H1 (cell line): ENCODE measurements around the gene CLCNKB. TPM values are rescaled to one million over a fixed set of nuclear protein-coding genes. Genes with fewer than 3 reads are reported as not detected.

Source experiments
- CTCF ChIA-PET: fragments of 300-600 bp; sonication (Branson Sonifier 250); formaldehyde crosslinking; loops from one replicate; lab custom pipeline; 2021; ENCODE audit not compliant: partially characterized antibody; lab: Charles Lee
- POLR2A ChIA-PET: fragments of 300-600 bp; sonication (Branson Sonifier 250); formaldehyde crosslinking; loops from one replicate; lab custom pipeline; 2021; ENCODE audit warnings: inconsistent platforms; ENCODE audit not compliant: partially characterized antibody; lab: Charles Lee
- DNase-seq, 2 experiments: peaks; one replicate each; pipeline versions ENCODE4 v3.0.0 to v3.0.0-alpha.2; 2010 to 2022; ENCODE audit warnings: low spot score in 2 of 2, low read depth in 1 of 2, mixed read lengths in 1 of 2
- FAIRE-seq: peaks from 2 replicates; lab custom pipeline; 2011; peaks lifted over from hg19 to GRCh38; lab: Jason Lieb, UNC
- H2AFZ ChIP-seq: 2 replicates; pipeline ENCODE4 v1.8.1; 2012; ENCODE audit warnings: low read length, inconsistent platforms
- H2AK5ac ChIP-seq: 2 replicates; pipeline ENCODE4 v1.6.1; 2013; ENCODE audit warnings: low read depth, low read length
- H2BK120ac ChIP-seq: replicated peaks from 2 replicates; pipeline ENCODE3; 2013; ENCODE audit warnings: low read depth, low read length, inconsistent platforms
- H2BK12ac ChIP-seq: 2 replicates; pipeline ENCODE4 v1.6.1; 2013; ENCODE audit warnings: low read depth, low read length
- H2BK15ac ChIP-seq: 2 replicates; pipeline ENCODE4 v1.6.1; 2013; ENCODE audit warnings: low read length
- H2BK20ac ChIP-seq: 2 replicates; pipeline ENCODE4 v1.6.1; 2013; ENCODE audit warnings: low read length
- H2BK5ac ChIP-seq: 2 replicates; pipeline ENCODE4 v1.6.1; 2013; ENCODE audit warnings: low read depth, low read length
- H3K14ac ChIP-seq: 2 replicates; pipeline ENCODE4 v1.6.1; 2013; ENCODE audit warnings: inconsistent platforms; ENCODE audit not compliant: insufficient read length
- H3K18ac ChIP-seq: 2 replicates; pipeline ENCODE4 v1.6.1; 2013; ENCODE audit warnings: low read length; ENCODE audit errors: extremely low read depth
- H3K23ac ChIP-seq: 2 replicates; pipeline ENCODE4 v1.6.1; 2013; ENCODE audit warnings: inconsistent platforms; ENCODE audit not compliant: insufficient read length
- H3K23me2 ChIP-seq: 2 replicates; pipeline ENCODE4 v1.6.1; 2013; ENCODE audit warnings: low read depth, low read length
- H3K27ac ChIP-seq: 2 replicates; pipeline ENCODE4 v1.6.1; 2011; ENCODE audit warnings: low read depth, low read length, inconsistent platforms
- H3K27me3 ChIP-seq, 4 experiments: replicated peaks in 1 of 4; 1 replicate in 1 of 4; 2 replicates in 3 of 4; pipeline versions ENCODE4 v1.6.1 to v1.8.1; 2011 to 2013; ENCODE audit warnings: low read length in 3 of 4, mild to moderate bottlenecking in 3 of 4, inconsistent platforms in 2 of 4, mixed read lengths in 2 of 4, moderate library complexity in 1 of 4; ENCODE audit not compliant: control insufficient read depth in 3 of 4, insufficient read depth in 3 of 4; ENCODE audit errors: extremely low read depth in 1 of 4
- H3K36me3 ChIP-seq, 4 experiments: 2 replicates each; pipeline versions ENCODE4 v1.6.1 to v1.8.1; 2011 to 2013; ENCODE audit warnings: mild to moderate bottlenecking in 4 of 4, low read length in 3 of 4, moderate library complexity in 2 of 4, control low read depth in 1 of 4, inconsistent platforms in 1 of 4; ENCODE audit not compliant: insufficient read depth in 4 of 4, control insufficient read depth in 2 of 4
- H3K4ac ChIP-seq: replicated peaks from 2 replicates; pipeline ENCODE3; 2013; ENCODE audit warnings: low read length, low read depth, mixed read lengths, inconsistent platforms; ENCODE audit not compliant: insufficient read length
- H3K4me1 ChIP-seq, 4 experiments: replicated peaks in 1 of 4; 1 replicate in 1 of 4; 2 replicates in 3 of 4; pipeline versions ENCODE4 v1.6.1 to v1.8.1; 2011 to 2013; ENCODE audit warnings: low read length in 3 of 4, inconsistent platforms in 2 of 4, mixed read lengths in 1 of 4; ENCODE audit not compliant: insufficient read depth in 4 of 4, control insufficient read depth in 3 of 4
- H3K4me2 ChIP-seq, 2 experiments: 2 replicates each; pipeline versions ENCODE4 v1.6.1 to v1.8.1; 2011 to 2013; ENCODE audit warnings: low read depth in 2 of 2, low read length in 2 of 2, control low read depth in 1 of 2, inconsistent platforms in 1 of 2, mild to moderate bottlenecking in 1 of 2; ENCODE audit not compliant: insufficient read depth in 1 of 2
- H3K4me3 ChIP-seq, 4 experiments: fragments of 200-600, 300-600 bp in 1 of 4; sonication (generic), shearing (Covaris generic), sonication (Bioruptor Twin) in 1 of 4; 2 replicates each; pipeline versions ENCODE4 v1.5.1 to v1.8.1; 2011 to 2016; ENCODE audit warnings: low read length in 4 of 4, low read depth in 3 of 4, control low read depth in 2 of 4, inconsistent platforms in 2 of 4, mild to moderate bottlenecking in 2 of 4, mixed read lengths in 1 of 4, moderate library complexity in 1 of 4; ENCODE audit not compliant: insufficient read depth in 2 of 4; ENCODE audit errors: extremely low read depth in 1 of 4
- H3K56ac ChIP-seq: replicated peaks from 2 replicates; pipeline ENCODE3; 2013; ENCODE audit warnings: low read depth, mild to moderate bottlenecking, mixed read lengths, low read length, inconsistent platforms; ENCODE audit not compliant: insufficient read length
- H3K79me1 ChIP-seq: 2 replicates; pipeline ENCODE4 v1.6.1; 2013; ENCODE audit warnings: low read depth, low read length, control low read depth
- H3K79me2 ChIP-seq, 2 experiments: 2 replicates each; pipeline versions ENCODE4 v1.6.1 to v1.8.1; 2012 to 2013; ENCODE audit warnings: low read length in 2 of 2, mild to moderate bottlenecking in 2 of 2, inconsistent platforms in 1 of 2; ENCODE audit not compliant: insufficient read depth in 2 of 2, control insufficient read depth in 1 of 2
- H3K9ac ChIP-seq, 4 experiments: replicated peaks in 1 of 4; 1 replicate in 1 of 4; 2 replicates in 3 of 4; pipeline versions ENCODE4 v1.6.1 to v1.8.1; 2011 to 2013; ENCODE audit warnings: low read depth in 3 of 4, low read length in 3 of 4, control low read depth in 2 of 4, mild to moderate bottlenecking in 2 of 4, moderate library complexity in 2 of 4, inconsistent platforms in 1 of 4; ENCODE audit errors: extremely low read depth in 1 of 4
- H3K9me3 ChIP-seq, 2 experiments: 2 replicates each; pipeline versions ENCODE4 v1.6.1 to v1.8.1; 2012 to 2013; ENCODE audit warnings: mild to moderate bottlenecking in 2 of 2, moderate library complexity in 2 of 2, control low read depth in 1 of 2, inconsistent platforms in 1 of 2, low read depth in 1 of 2, low read length in 1 of 2, mixed read lengths in 1 of 2; ENCODE audit not compliant: insufficient read depth in 2 of 2
- H4K20me1 ChIP-seq, 2 experiments: replicated peaks in 1 of 2; 2 replicates each; pipeline versions ENCODE3 to v1.8.1; 2011 to 2013; ENCODE audit warnings: inconsistent platforms in 2 of 2, low read length in 2 of 2, mild to moderate bottlenecking in 1 of 2; ENCODE audit not compliant: insufficient read depth in 2 of 2, control insufficient read depth in 1 of 2
- H4K5ac ChIP-seq: 2 replicates; pipeline ENCODE4 v1.6.1; 2013; ENCODE audit warnings: low read length, low read depth, mixed read lengths, inconsistent platforms; ENCODE audit not compliant: insufficient read length
- H4K8ac ChIP-seq: 2 replicates; pipeline ENCODE4 v1.8.0; 2013; ENCODE audit warnings: mild to moderate bottlenecking, moderate library complexity, low read length, inconsistent platforms; ENCODE audit not compliant: insufficient read depth; ENCODE audit errors: extremely low read depth
- H4K91ac ChIP-seq: replicated peaks from 2 replicates; pipeline ENCODE3; 2013; ENCODE audit warnings: low read length, mixed read lengths, inconsistent platforms; ENCODE audit not compliant: insufficient read length
- CEBPB ChIP-seq: IDR thresholded peaks from 2 replicates; pipeline ENCODE4 v1.6.1; 2012; ENCODE audit warnings: low read depth, low read length
- CHD2 ChIP-seq: IDR thresholded peaks from 2 replicates; pipeline ENCODE4 v1.6.1; 2012; ENCODE audit warnings: low read length, improper control_type of control experiment
- JUND ChIP-seq: IDR thresholded peaks from 2 replicates; pipeline ENCODE4 v1.6.1; 2011; ENCODE audit warnings: mild to moderate bottlenecking, improper control_type of control experiment, low read length
- MAX ChIP-seq: IDR thresholded peaks from 2 replicates; pipeline ENCODE4 v1.6.1; 2012; ENCODE audit warnings: inconsistent platforms
- PHF8 ChIP-seq: fragments of 200-600 bp; sonication (generic); conservative IDR thresholded peaks from 2 replicates; pipeline ENCODE4 v1.7.1; 2012; ENCODE audit warnings: low read depth, mild to moderate bottlenecking, inconsistent platforms, low read length, moderate library complexity
- SIX5 ChIP-seq: IDR thresholded peaks from 2 replicates; pipeline ENCODE4 v1.6.1; 2011; ENCODE audit warnings: mild to moderate bottlenecking, low read depth, low read length
- SP2 ChIP-seq: IDR thresholded peaks from 2 replicates; pipeline ENCODE4 v1.6.1; 2012; ENCODE audit warnings: mild to moderate bottlenecking, low read length, inconsistent platforms
- SRF ChIP-seq: IDR thresholded peaks from 2 replicates; pipeline ENCODE4 v1.6.1; 2011; ENCODE audit warnings: mild to moderate bottlenecking, low read depth, low read length, moderate library complexity
- SUZ12 ChIP-seq: fragments of 200-600 bp; sonication (generic); IDR thresholded peaks from 2 replicates; pipeline ENCODE4 v1.6.1; 2012; ENCODE audit warnings: mild to moderate bottlenecking, inconsistent platforms, low read length, moderate library complexity, mixed read lengths
- TAF7 ChIP-seq: optimal IDR thresholded peaks from 2 replicates; pipeline ENCODE3; 2011; ENCODE audit warnings: low read depth, mild to moderate bottlenecking, inconsistent platforms, low read length, moderate library complexity, borderline replicate concordance
- TBP ChIP-seq: IDR thresholded peaks from 2 replicates; pipeline ENCODE4 v1.6.1; 2011; ENCODE audit warnings: low read depth, low read length, improper control_type of control experiment
- WGBS, 2 experiments: shearing (Covaris generic) in 1 of 2; methylation state at CpG; one replicate each; pipeline versions ENCODE4 v1.1.6 to v1.1.7; 2013 to 2015; ENCODE audit warnings: low lambda C conversion rate in 2 of 2, mixed read lengths in 2 of 2, inconsistent platforms in 1 of 2, low coverage in 1 of 2, missing lambda C conversion rate in 1 of 2; ENCODE audit not compliant: insufficient replicate concordance in 2 of 2, insufficient coverage in 1 of 2, insufficient read length in 1 of 2; ENCODE audit errors: extremely low coverage in 1 of 2, missing lambda C conversion rate in 1 of 2; 5-methylcytosine and 5-hydroxymethylcytosine counted together
- polyA plus RNA-seq, 7 experiments: library from polyadenylated mRNA; depleted of rRNA in 3 of 7; stranded (reverse) in 5 of 7; unstranded in 2 of 7; fragments of >200 nt in 5 of 7; fragments of 200-250 nt in 2 of 7; gene quantifications; 1 replicate in 5 of 7; 2 replicates in 1 of 7; 4 replicates in 1 of 7; pipeline versions ENCODE4 v1.2.1 to v1.2.3, GENCODE V29; 2011 to 2013; ENCODE audit warnings: missing spikeins in 2 of 7, mixed read lengths in 2 of 7
- total RNA-seq: library from RNA; stranded (reverse); fragmentation: NEBNext Ultra II Directional; extraction: Animal tissue kit (Norgen Biotek cat#: 25700); gene quantifications from 2 replicates; pipeline ENCODE4 v1.2.1, GENCODE V29; 2021

The CLCNKB gene
- total and polyA plus RNA-seq, 2 of the 8 experiments (the other 6 are each of a cell fraction or from before 2014, with no cell fraction given), result 1.2 to 3.5 TPM

GRCh38 chr1:16018308-16018707 is 25.3 kb upstream of the CLCNKB start:
- Histone ChIP-seq H3K14ac (no peak overlapping the region), H3K9me3 (no peaks in the 10 kb centered on the region), H2BK5ac (no peak overlapping the region), H4K91ac (no peak overlapping the region), H2BK120ac (no peak overlapping the region), H3K27ac (no peak overlapping the region), H2AFZ (no peak overlapping the region), H2BK20ac (no peak overlapping the region), H3K56ac (no peak overlapping the region), H3K4me3 (no peak overlapping the region), H3K27me3 (peaks cover 0 to 4% (median under 1%) of the 10 kb centered on the region in 4 experiments; a peak in 3 of 7 replicates), H2BK15ac (no peak overlapping the region), H4K5ac (no peak overlapping the region), H3K36me3 (no peaks in the 10 kb centered on the region), H2BK12ac (0 out of 2 replicates have a peak overlapping the region, but pooled peaks have one; percentile 63), H3K9ac (no peak overlapping the region), H4K8ac (no peak overlapping the region; the same call in 1 of the 2 replicates), H3K79me2 (no peaks in the 10 kb centered on the region), H3K79me1 (no peaks in the 10 kb centered on the region), H2AK5ac (no peak overlapping the region)
- ChIA-PET CTCF (interaction anchor here (0.6 to 6.7 kb wide), 11 partner anchors 9 to 425 kb away, joined by 3 to 74 read pairs (median 4); no protein-coding TSS in a partner anchor), POLR2A (no interaction called here)
- no peak for TF ChIP-seq MAX
- TF ChIP-seq SIX5, result no peak
- no peak for TF ChIP-seq CEBPB
- TF ChIP-seq TBP, result no peak
- TF ChIP-seq JUND, result no peak
- TF ChIP-seq PHF8, result no peak
- TF ChIP-seq SRF, result no peak
- TF ChIP-seq SUZ12, result no peak
- TF ChIP-seq TAF7, result no peak
- no peak for TF ChIP-seq SP2
- no peak for TF ChIP-seq CHD2
- TF ChIP-seq, all 59 proteins: peak for 0
- WGBS, 2 experiments, result 90% methylated on average over 4 of the region's 4 CpGs; no CpG with 5 or more reads in 1 of the 2 experiments
- no peak overlapping the region for H3K4me2 ChIP-seq
- FAIRE-seq, result no peak
- H4K20me1 ChIP-seq, result no peaks in the 10 kb centered on the region
- H3K18ac ChIP-seq, result no peak overlapping the region
- H3K23ac ChIP-seq, result no peak overlapping the region
- H3K23me2 ChIP-seq, result no peaks in the 10 kb centered on the region; the same call in 1 of the 2 replicates
- no peak overlapping the region for H3K4ac ChIP-seq
- DNase-seq, result no peak
- H3K4me1 ChIP-seq, result peaks cover 5 to 34% (median 14%) of the 10 kb centered on the region in 4 experiments
